Measurements from ENCODE around the gene UTP25.
A peak's percentile ranks its signal among the peaks of the same experiment; 100 is the strongest.

Gene UTP25

DNA sequence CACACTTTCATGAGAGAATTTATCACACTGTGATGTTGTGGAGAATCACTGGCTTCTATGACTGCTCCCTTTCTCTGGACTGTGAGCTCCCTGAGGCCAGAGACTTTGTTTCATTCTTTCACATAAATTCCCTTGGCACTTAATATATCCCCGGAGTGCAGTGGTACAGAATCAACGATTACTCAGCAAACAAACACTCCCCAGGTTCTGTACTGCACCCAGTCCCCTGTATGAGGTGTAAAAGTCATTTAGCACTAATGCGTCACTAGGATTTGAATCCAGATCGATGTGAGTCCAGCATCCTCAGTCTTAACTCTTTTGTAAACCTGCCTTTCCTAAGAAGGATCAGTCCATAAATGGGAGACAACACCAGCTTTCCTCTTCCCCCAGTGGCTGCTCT, 6.8 kb upstream of the UTP25 start:
- no peak for TF ChIP-seq ARNTL (CRISPR knock-in tag; IDR thresholded peaks at IDR 0.05; ENCODE audit: borderline replicate concordance, low read depth)
- TF ChIP-seq CSDC2 (CRISPR knock-in tag; IDR thresholded peaks at IDR 0.05), result no peak
- no peak for TF ChIP-seq ZNF565 (CRISPR knock-in tag; conservative IDR thresholded peaks at IDR 0.05; ENCODE audit: low read depth)
- TF ChIP-seq BACH2 (CRISPR knock-in tag; IDR thresholded peaks at IDR 0.05; ENCODE audit: borderline replicate concordance), result no peak
- TF ChIP-seq ZNF70 (CRISPR knock-in tag; IDR thresholded peaks at IDR 0.05), result no peak
- TF ChIP-seq RARB (CRISPR knock-in tag; IDR thresholded peaks at IDR 0.05), result no peak
- no peak for TF ChIP-seq ZFP3 (CRISPR knock-in tag; IDR thresholded peaks at IDR 0.05)
- no peak for TF ChIP-seq OSR1 (CRISPR knock-in tag; IDR thresholded peaks at IDR 0.05)
- no peak for TF ChIP-seq TOX (CRISPR knock-in tag; IDR thresholded peaks at IDR 0.05; ENCODE audit: borderline replicate concordance)
- TF ChIP-seq ISL1 (CRISPR knock-in tag; IDR thresholded peaks at IDR 0.05), result no peak
- TF ChIP-seq, protein P1, sequence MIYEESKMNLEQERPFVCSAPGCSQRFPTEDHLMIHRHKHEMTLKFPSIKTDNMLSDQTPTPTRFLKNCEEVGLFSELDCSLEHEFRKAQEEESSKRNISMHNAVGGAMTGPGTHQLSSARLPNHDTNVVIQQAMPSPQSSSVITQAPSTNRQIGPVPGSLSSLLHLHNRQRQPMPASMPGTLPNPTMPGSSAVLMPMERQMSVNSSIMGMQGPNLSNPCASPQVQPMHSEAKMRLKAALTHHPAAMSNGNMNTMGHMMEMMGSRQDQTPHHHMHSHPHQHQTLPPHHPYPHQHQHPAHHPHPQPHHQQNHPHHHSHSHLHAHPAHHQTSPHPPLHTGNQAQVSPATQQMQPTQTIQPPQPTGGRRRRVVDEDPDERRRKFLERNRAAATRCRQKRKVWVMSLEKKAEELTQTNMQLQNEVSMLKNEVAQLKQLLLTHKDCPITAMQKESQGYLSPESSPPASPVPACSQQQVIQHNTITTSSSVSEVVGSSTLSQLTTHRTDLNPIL (CRISPR knock-in tag; IDR thresholded peaks at IDR 0.05; ENCODE audit: low read depth), result no peak
- TF ChIP-seq GLIS3 (CRISPR knock-in tag; IDR thresholded peaks at IDR 0.05), result no peak
- ATAC-seq, result no peak

DNA sequence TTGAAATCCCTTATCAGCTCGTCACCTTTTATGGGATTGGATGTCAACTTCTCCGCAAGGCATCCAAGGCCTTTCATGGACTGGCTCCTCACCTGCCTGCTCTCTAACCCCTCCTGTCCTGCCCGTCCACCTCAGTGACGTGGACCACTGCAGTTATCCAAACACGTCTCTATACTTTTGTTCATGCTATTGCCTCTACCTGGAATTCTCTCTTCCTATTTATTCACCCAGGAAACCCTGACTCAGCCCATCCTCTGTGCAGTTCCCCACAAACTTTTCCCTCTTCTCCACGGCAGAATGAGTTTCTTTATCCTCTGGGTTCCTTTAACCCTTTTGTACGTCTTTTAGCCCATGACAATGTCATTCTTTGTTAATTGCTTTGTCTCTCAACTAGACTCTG, 5.1 kb upstream of the UTP25 start:
- no peak for TF ChIP-seq OSR1 (CRISPR knock-in tag; IDR thresholded peaks at IDR 0.05)
- no peak for TF ChIP-seq ZNF8 (CRISPR knock-in tag; IDR thresholded peaks at IDR 0.05)
- no peak for TF ChIP-seq SNAI2 (CRISPR knock-in tag; IDR thresholded peaks at IDR 0.05)
- TF ChIP-seq BACH2 (CRISPR knock-in tag; IDR thresholded peaks at IDR 0.05; ENCODE audit: borderline replicate concordance), result no peak
- TF ChIP-seq ZC3H10 (CRISPR knock-in tag; IDR thresholded peaks at IDR 0.05), result no peak; the same call in 1 of the 2 replicates
- TF ChIP-seq, protein P1 (CRISPR knock-in tag; IDR thresholded peaks at IDR 0.05; ENCODE audit: low read depth), result no peak
- TF ChIP-seq ZFP30 (CRISPR knock-in tag; IDR thresholded peaks at IDR 0.05), result no peak
- no peak; the same call in 2 of the 3 replicates for ATAC-seq

DNA sequence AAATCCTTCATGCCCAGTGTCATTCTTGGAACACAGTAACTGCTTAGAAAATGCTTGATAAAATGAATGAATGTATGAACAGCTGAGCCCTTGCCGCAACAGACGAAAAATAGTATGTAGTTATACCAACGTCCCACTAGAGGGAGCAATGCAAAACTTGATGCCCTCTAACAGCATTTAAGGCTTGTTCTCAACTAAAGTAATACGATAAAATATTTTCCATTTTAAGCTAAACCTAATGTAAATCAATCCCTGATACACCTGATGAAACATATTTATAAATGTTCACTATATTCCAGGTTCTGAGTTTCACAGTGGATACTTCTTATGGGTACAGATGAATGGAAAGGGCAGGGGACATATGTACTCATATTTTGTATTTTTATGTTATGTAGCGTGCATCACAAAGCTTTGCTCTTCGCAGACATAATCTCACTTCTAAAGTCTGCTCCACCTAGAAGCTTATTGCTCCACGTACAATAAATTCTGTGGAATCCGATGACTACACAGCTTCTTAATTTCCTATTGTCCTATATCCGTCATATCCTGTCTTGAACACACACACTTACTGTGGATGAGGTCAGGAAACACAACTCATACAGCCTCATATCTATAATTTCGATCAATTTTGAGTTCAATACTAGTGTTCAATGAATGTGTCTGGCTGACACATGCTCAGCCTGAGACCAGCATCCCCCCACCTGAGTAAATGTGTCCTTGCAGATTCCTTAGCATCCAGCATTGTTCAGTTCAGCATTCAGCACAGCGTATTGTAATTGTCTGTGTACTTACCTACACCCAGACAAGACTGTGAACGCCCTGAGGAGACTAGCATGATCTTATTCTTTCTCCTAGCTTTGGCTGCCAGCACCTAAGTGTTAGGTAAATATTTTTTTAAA, 4.4 kb upstream of the UTP25 start:
- peak; percentile 76 for ATAC-seq
- no peak for TF ChIP-seq BACH2 (CRISPR knock-in tag; IDR thresholded peaks at IDR 0.05; ENCODE audit: borderline replicate concordance)
- no peak for TF ChIP-seq SNAI2 (CRISPR knock-in tag; IDR thresholded peaks at IDR 0.05)
- no peak for TF ChIP-seq OSR1 (CRISPR knock-in tag; IDR thresholded peaks at IDR 0.05)
- no peak for TF ChIP-seq ZNF70 (CRISPR knock-in tag; IDR thresholded peaks at IDR 0.05)
- TF ChIP-seq RARB (CRISPR knock-in tag; IDR thresholded peaks at IDR 0.05), result no peak
- no peak for TF ChIP-seq ZFP30 (CRISPR knock-in tag; IDR thresholded peaks at IDR 0.05)
- TF ChIP-seq PPARA (CRISPR knock-in tag; IDR thresholded peaks at IDR 0.05; ENCODE audit: borderline replicate concordance), result no peak
- no peak for TF ChIP-seq ZNF8 (CRISPR knock-in tag; IDR thresholded peaks at IDR 0.05)
- no peak for TF ChIP-seq ESRRG (CRISPR knock-in tag; IDR thresholded peaks at IDR 0.05)
- TF ChIP-seq ARNTL (CRISPR knock-in tag; IDR thresholded peaks at IDR 0.05; ENCODE audit: borderline replicate concordance, low read depth), result no peak
- TF ChIP-seq TCF4 (CRISPR knock-in tag; IDR thresholded peaks at IDR 0.05; ENCODE audit: borderline replicate concordance), result no peak
- no peak for TF ChIP-seq ZFP3 (CRISPR knock-in tag; IDR thresholded peaks at IDR 0.05)
- TF ChIP-seq GLIS3 (CRISPR knock-in tag; IDR thresholded peaks at IDR 0.05), result no peak
- no peak for TF ChIP-seq ZNF565 (CRISPR knock-in tag; conservative IDR thresholded peaks at IDR 0.05; ENCODE audit: low read depth)
- no peak for TF ChIP-seq ISL1 (CRISPR knock-in tag; IDR thresholded peaks at IDR 0.05)
- TF ChIP-seq, protein P2, sequence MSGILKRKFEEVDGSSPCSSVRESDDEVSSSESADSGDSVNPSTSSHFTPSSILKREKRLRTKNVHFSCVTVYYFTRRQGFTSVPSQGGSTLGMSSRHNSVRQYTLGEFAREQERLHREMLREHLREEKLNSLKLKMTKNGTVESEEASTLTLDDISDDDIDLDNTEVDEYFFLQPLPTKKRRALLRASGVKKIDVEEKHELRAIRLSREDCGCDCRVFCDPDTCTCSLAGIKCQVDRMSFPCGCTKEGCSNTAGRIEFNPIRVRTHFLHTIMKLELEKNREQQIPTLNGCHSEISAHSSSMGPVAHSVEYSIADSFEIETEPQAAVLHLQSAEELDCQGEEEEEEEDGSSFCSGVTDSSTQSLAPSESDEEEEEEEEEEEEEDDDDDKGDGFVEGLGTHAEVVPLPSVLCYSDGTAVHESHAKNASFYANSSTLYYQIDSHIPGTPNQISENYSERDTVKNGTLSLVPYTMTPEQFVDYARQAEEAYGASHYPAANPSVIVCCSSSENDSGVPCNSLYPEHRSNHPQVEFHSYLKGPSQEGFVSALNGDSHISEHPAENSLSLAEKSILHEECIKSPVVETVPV (CRISPR knock-in tag; IDR thresholded peaks at IDR 0.05), result no peak

DNA sequence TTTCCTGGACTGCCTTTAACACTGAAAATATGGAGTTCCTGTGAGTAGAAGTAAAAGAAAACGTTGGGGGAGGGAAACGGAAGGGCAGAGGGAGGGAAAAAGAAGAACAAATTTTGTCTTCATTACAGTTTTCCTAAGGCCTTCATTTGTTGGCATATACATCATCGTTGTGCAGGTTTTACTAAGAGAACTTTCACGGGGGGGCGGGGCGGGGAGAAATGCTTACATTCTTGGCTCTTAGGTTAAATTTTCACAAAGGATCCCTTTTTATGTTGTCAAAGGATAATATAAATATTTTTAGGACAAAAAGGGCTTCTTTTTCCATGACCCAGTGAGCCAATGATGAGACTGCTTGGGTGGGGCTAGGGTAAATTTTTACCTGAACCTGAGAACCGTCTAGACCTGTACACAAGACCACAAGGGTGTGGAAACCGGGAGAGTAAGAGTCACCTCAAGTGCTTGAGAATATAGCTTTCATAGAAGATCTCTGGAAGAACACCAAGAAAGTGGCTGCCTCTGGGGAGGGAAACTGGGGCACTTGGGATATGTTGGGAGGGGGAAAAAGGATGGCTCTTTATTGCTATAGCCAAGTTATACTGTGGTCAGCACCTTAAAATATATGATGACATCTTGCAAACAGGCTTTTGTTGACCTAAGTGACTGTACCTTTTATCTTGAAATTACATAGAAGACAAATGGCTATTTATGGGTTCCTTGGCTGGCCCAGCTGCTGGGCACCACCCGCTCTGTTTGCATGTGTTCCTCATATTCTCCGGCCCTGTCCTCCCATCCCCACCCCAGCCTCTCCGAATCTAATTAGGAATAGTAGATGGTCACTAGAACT, 2.0 kb upstream of the UTP25 start:
- TF ChIP-seq CSDC2 (CRISPR knock-in tag; IDR thresholded peaks at IDR 0.05) (no peak), GLIS3 (CRISPR knock-in tag; IDR thresholded peaks at IDR 0.05) (no peak), ZFP30 (CRISPR knock-in tag; IDR thresholded peaks at IDR 0.05) (no peak)
- ATAC-seq, result no peak
